DOHH2 (cell line): ENCODE results near the gene MED31.

Source experiments
- EZH2phosphoT487 ChIP-seq: fragments of 200-600 bp; sonication (generic); IDR thresholded peaks from 2 replicates; pipeline ENCODE4 v1.6.1; 2017; ENCODE audit warnings: borderline replicate concordance, mild to moderate bottlenecking, antibody characterized with exemption, low read length, moderate library complexity, mixed read lengths
- TF ChIP-seq, protein P1 (sequence below): fragments of 200-600 bp; sonication (generic); IDR thresholded peaks from one replicate; pipeline ENCODE4 v1.5.1; 2014; ENCODE audit warnings: antibody characterized with exemption, mild to moderate bottlenecking, low read depth, low read length; ENCODE audit not compliant: poor library complexity, severe bottlenecking

DNA sequence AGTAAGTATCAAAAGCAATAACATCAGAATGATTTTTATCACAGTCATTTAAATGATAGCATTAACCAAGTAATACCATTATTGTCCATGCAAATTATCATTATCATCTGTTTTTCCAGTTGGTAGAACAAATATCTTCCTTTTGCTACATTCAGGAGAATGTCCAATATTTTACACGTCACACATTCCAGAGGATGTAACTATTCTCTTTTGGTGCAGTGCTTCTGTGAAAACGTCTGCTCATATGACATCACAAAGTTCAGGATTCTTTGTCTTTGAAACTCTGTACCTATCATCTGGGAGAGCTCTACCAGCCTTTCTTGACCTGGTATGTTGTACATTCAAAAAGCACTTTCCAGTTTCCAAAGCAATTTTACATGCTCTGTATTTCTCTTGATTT is 54.9 kb downstream of the MED31 start:
- TF ChIP-seq, protein P1, sequence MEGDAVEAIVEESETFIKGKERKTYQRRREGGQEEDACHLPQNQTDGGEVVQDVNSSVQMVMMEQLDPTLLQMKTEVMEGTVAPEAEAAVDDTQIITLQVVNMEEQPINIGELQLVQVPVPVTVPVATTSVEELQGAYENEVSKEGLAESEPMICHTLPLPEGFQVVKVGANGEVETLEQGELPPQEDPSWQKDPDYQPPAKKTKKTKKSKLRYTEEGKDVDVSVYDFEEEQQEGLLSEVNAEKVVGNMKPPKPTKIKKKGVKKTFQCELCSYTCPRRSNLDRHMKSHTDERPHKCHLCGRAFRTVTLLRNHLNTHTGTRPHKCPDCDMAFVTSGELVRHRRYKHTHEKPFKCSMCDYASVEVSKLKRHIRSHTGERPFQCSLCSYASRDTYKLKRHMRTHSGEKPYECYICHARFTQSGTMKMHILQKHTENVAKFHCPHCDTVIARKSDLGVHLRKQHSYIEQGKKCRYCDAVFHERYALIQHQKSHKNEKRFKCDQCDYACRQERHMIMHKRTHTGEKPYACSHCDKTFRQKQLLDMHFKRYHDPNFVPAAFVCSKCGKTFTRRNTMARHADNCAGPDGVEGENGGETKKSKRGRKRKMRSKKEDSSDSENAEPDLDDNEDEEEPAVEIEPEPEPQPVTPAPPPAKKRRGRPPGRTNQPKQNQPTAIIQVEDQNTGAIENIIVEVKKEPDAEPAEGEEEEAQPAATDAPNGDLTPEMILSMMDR = no peak
- TF ChIP-seq EZH2phosphoT487 = no peak
